OCI-LY7 (cell line): ENCODE results near the gene GLCE. TPM values are rescaled to one million over a fixed set of nuclear protein-coding genes. Genes with fewer than 3 reads are reported as not detected.
"Not testable (repeated sequence)": the region's sequence is repeated elsewhere in the genome, so short reads cannot be mapped to it uniquely, and the experiment has no call there.

Source experiments
- BruUV-seq: library from RNA; stranded (reverse); fragments of 400-500 nt; replicated peaks from 2 replicates; lab custom pipeline; 2021; lab: Mats Ljungman, UMichigan
- CTCF ChIA-PET: fragments of 300-600 bp; sonication (Branson Sonifier 250); formaldehyde crosslinking; loops from one replicate; lab custom pipeline; 2022; ENCODE audit warnings: antibody characterized with exemption; ENCODE audit not compliant: unreplicated experiment; lab: Charles Lee
- POLR2A ChIA-PET: fragments of 300-600 bp; sonication (Branson Sonifier 250); formaldehyde crosslinking; loops from one replicate; lab custom pipeline; 2022; ENCODE audit warnings: antibody characterized with exemption; lab: Charles Lee
- DNase-seq: peaks from one replicate; pipeline ENCODE4 v3.0.0-alpha.2; 2015; ENCODE audit warnings: low spot score
- H2AFZ ChIP-seq: fragments of 200-600 bp; sonication (generic), shearing (Covaris generic); 2 replicates; pipeline ENCODE4 v1.6.1; 2014; ENCODE audit warnings: mild to moderate bottlenecking, antibody characterized with exemption, low read length, moderate library complexity
- H3K27ac ChIP-seq: fragments of 200-600 bp; sonication (generic); 2 replicates; pipeline ENCODE4 v1.5.1; 2014; ENCODE audit warnings: mixed run types, low read depth, mild to moderate bottlenecking, moderate library complexity, low read length, inconsistent platforms; ENCODE audit not compliant: poor library complexity, severe bottlenecking
- H3K36me3 ChIP-seq: fragments of 200-600 bp; sonication (generic); 2 replicates; pipeline ENCODE4 v1.6.1; 2014; ENCODE audit warnings: mild to moderate bottlenecking, antibody characterized with exemption, low read length, moderate library complexity, mixed read lengths; ENCODE audit not compliant: insufficient read depth
- H3K4me1 ChIP-seq: fragments of 200-600 bp; sonication (generic); 2 replicates; pipeline ENCODE4 v1.5.1; 2014; ENCODE audit warnings: mild to moderate bottlenecking, low read length; ENCODE audit not compliant: insufficient read depth, poor library complexity, severe bottlenecking
- H3K4me2 ChIP-seq: fragments of 200-600 bp; sonication (generic); 2 replicates; pipeline ENCODE4 v1.6.1; 2014; ENCODE audit warnings: mild to moderate bottlenecking, low read length
- H3K4me3 ChIP-seq: fragments of 200-600 bp; sonication (generic); 2 replicates; pipeline ENCODE4 v1.5.1; 2014; ENCODE audit warnings: mild to moderate bottlenecking, low read depth, low read length; ENCODE audit not compliant: poor library complexity, severe bottlenecking
- H3K79me2 ChIP-seq: fragments of 200-600 bp; sonication (generic); 2 replicates; pipeline ENCODE4 v1.6.1; 2016; ENCODE audit warnings: low read depth, mild to moderate bottlenecking, low read length, moderate library complexity, mixed read lengths; ENCODE audit not compliant: insufficient read depth
- H3K9me2 ChIP-seq: fragments of 200-600 bp; sonication (generic); 2 replicates; pipeline ENCODE4 v1.6.1; 2016; ENCODE audit warnings: mild to moderate bottlenecking, low read length, mixed read lengths; ENCODE audit not compliant: insufficient read depth
- H3K9me3 ChIP-seq: fragments of 200-600 bp; sonication (generic); 2 replicates; pipeline ENCODE4 v1.6.1; 2014; ENCODE audit warnings: mild to moderate bottlenecking, mixed run types, low read length, mixed read lengths
- H4K20me1 ChIP-seq: fragments of 200-600 bp; sonication (generic); 2 replicates; pipeline ENCODE4 v1.6.1; 2014; ENCODE audit warnings: mild to moderate bottlenecking, antibody characterized with exemption, low read length, moderate library complexity, mixed read lengths; ENCODE audit not compliant: insufficient read depth
- CTCF ChIP-seq: fragments of 200-600 bp; sonication (generic); conservative IDR thresholded peaks from 2 replicates; pipeline ENCODE4 v1.5.1; 2014; ENCODE audit warnings: mild to moderate bottlenecking, antibody characterized with exemption, low read length, moderate library complexity, mixed read lengths
- EZH2phosphoT487 ChIP-seq: fragments of 200-600 bp; sonication (generic); IDR thresholded peaks from 2 replicates; pipeline ENCODE4 v1.6.1; 2018; ENCODE audit warnings: low read depth, borderline replicate concordance, mild to moderate bottlenecking, mixed run types, antibody characterized with exemption, low read length, moderate library complexity, mixed read lengths
- intact Hi-C: fragments of 100-400 bp; cut with micrococcal nuclease; formaldehyde crosslinking; loops from one replicate; pipeline ENCODE4 v1.10.0; 2022; ENCODE audit not compliant: unreplicated experiment
- total RNA-seq, 2 experiments: library from RNA; depleted of rRNA in 1 of 2; stranded (reverse); fragments of >200 nt in 1 of 2; shearing (Covaris generic) in 1 of 2; gene quantifications; 2 replicates each; pipeline ENCODE4 v1.2.3, GENCODE V29; 2014 to 2022

Gene GLCE
- total RNA-seq, 2 experiments from 2014 or later: 7.0 to 7.1 TPM

DNA sequence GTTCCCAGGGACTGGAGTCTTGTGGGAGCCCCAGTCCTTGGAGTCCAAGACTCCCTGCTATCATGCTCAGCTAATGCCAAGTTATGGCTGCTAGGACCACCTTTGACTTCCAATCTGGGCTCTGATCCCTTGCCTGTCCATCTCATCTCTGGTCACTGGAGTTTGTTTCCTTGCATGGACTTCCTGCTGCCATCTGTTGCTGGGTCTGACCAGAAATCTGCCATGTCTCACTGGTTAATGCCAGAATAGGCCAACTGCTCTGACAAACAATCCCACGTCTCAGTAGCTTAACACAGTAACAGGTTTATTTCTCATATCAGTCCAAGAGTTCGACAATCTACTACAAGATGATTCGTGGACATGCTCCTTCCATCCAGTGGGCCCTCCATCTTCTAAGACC is 10.1 kb upstream of the GLCE start:
- H3K79me2 ChIP-seq: no peaks in the 10 kb centered on the region
- H3K4me2 ChIP-seq: no peak overlapping the region
- TF ChIP-seq CTCF (no peak), EZH2phosphoT487 (no peak)
- ChIA-PET POLR2A (no interaction called here), CTCF (no interaction called here)
- H2AFZ ChIP-seq: no peak overlapping the region
- H3K4me1 ChIP-seq: no peaks in the 10 kb centered on the region
- H3K9me2 ChIP-seq: no peaks in the 10 kb centered on the region
- H3K4me3 ChIP-seq: no peak overlapping the region
- intact Hi-C loops: no loop called here
- no peak overlapping the region for H3K27ac ChIP-seq
- H3K9me3 ChIP-seq: no peaks in the 10 kb centered on the region
- H3K36me3 ChIP-seq: no peaks in the 10 kb centered on the region
- no peaks in the 10 kb centered on the region for H4K20me1 ChIP-seq
- DNase-seq: no peak
- no TSS peak for BruUV-seq

- ChIA-PET CTCF (no interaction called here), POLR2A (no interaction called here)
- H3K79me2 ChIP-seq: no peaks in the 10 kb centered on the region
- no peak overlapping the region for H3K27ac ChIP-seq
- DNase-seq: no peak
- H3K4me2 ChIP-seq: no peak overlapping the region
- no peaks in the 10 kb centered on the region for H3K36me3 ChIP-seq
- BruUV-seq: no TSS peak
- H3K9me3 ChIP-seq: no peaks in the 10 kb centered on the region
- no peaks in the 10 kb centered on the region for H4K20me1 ChIP-seq
- no peak overlapping the region for H2AFZ ChIP-seq
- H3K9me2 ChIP-seq: no peaks in the 10 kb centered on the region
- TF ChIP-seq EZH2phosphoT487 (no peak), CTCF (no peak)
- no peaks in the 10 kb centered on the region for H3K4me1 ChIP-seq
- H3K4me3 ChIP-seq: no peak overlapping the region
- intact Hi-C loops: no loop called here
Observed at GRCh38 chr15:69150841-69151240, 9.6 kb upstream of the GLCE start.

- intact Hi-C loops: no loop called here
- Histone ChIP-seq H3K4me1 (no peaks in the 10 kb centered on the region), H3K36me3 (no peaks in the 10 kb centered on the region), H4K20me1 (no peaks in the 10 kb centered on the region), H3K4me2 (no peak overlapping the region), H2AFZ (no peak overlapping the region), H3K9me3 (no peaks in the 10 kb centered on the region), H3K9me2 (no peaks in the 10 kb centered on the region), H3K79me2 (no peaks in the 10 kb centered on the region), H3K4me3 (no peak overlapping the region), H3K27ac (no peak overlapping the region)
- TF ChIP-seq CTCF (no peak), EZH2phosphoT487 (no peak)
- no TSS peak for BruUV-seq
- DNase-seq: no peak
- ChIA-PET POLR2A (no interaction called here), CTCF (no interaction called here)
Observed at GRCh38 chr15:69153046-69153445, 7.4 kb upstream of the GLCE start.

GRCh38 chr15:69153587-69153986 is 6.8 kb upstream of the GLCE start:
- intact Hi-C loops, H3K36me3 ChIP-seq, H3K9me2 ChIP-seq, H3K4me1 ChIP-seq, H2AFZ ChIP-seq, H4K20me1 ChIP-seq, BruUV-seq, H3K9me3 ChIP-seq, DNase-seq, H3K4me3 ChIP-seq, CTCF ChIA-PET, H3K4me2 ChIP-seq, H3K79me2 ChIP-seq, H3K27ac ChIP-seq, POLR2A ChIA-PET: not testable (repeated sequence)
